Glomerular visceral epithelial cell (primary cell): ENCODE measurements around the gene TUBG1.
A peak's percentile ranks its signal among the peaks of the same experiment; 100 is the strongest.
"Not testable (repeated sequence)": the region's sequence is repeated elsewhere in the genome, so short reads cannot be mapped to it uniquely, and the experiment has no call there.

Source experiments
- DNase-seq: peaks from one replicate; pipeline ENCODE4 v3.0.0-alpha.2; 2016; ENCODE audit errors: extremely low spot score

Gene TUBG1

DNA sequence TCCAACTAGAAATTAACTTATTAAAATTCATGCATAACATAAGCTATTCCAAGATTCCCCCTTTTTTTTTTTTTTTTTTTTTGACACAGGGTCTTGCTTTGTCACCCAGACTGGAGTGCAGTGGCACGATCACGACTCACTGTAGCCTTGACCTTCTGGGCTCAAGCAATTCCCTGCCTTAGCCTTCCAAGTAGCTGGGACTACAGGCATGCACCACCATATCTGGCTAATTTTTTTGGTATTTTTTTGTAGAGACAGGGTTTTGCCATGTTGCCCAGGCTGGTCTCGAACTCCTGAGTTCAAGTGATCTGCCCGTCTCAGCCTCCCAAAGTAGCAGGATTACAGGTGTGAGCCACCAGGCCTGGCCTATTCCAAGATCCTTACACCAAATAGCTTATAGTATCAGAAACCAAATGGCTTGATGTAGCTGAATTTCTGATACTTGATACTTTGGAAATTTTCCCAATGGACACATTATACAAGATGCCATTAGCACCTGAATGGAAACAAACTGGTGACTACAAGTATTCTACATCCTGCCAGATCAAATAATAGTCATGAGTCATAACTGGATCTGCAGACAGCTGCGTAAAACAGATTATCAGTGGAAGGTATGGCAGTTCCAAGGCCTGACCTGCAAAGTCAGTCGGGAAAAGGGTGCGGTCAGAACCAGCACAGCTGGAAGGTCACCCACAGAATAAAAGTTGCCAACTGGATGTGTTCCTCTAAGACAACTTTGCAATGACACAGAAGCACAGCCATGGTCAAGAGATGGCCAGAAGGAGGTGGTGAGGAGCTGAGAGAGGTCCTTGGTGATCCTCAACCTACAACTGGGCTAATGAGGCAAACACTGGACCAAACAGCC, 14.5 kb downstream of the TUBG1 start:
- DNase-seq = peak; percentile 35

DNA sequence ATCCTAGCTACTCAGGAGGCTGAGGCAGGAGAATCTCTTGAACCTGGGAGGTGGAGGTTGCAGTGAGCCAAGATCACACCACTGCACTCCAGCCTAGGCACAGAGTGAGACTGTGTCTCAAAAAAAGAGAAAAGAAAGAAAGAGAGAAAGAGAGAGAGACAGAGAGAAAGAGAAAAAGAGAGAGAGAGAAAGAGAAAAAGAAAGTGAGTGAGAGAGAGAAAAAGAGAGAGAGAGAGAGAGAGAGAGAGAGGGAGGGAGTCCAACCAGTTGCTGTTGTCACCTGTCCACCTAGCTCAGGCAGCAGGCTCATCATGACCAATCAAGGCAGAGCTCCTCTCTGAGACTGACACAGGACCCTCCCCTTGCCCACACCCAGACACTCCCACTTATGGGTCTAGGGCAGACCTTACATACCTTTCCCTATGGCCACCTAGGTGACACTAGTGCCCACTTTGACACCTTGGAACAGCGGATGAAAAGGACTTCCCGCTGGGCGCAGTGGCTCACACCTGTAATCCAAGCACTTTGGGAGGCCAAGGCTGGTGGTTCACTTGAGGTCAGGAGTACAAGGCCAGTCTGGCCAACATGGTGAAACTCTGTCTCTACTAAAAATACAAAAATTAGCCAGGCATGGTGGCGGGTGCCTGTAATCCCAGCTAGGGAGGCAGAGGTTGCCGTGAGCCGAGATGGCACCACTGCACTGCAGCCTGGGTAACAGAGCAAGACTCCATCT, 17.7 kb downstream of the TUBG1 start:
- DNase-seq = not testable (repeated sequence)

DNA sequence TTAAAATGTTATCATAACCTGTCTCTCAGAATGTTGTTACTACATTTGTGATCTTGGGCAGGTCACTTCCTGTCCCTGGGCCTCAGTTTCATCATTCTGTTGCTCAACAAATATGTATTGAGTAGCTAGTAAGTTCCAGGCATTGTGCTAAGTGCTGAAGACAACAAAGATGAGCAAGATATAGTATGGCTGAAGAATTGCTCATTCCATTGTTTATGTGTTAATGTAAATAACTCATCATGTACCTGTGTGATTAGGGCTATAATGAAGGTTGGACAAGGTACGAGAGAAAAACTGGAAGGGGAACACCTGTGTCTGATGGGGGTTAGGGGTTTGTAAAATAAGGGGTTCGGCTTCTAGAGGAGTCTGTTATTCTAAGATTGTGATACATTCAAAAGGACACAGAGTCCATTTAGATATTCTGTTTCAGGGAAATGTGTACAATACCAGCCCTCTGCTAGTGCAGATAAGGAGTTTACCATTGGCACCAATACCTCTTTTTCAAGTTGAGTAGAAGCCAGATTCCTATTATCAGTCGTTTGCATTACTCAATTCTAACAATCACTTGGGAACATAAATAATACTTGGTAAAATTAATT, 20.0 kb downstream of the TUBG1 start:
- no peak for DNase-seq

DNA sequence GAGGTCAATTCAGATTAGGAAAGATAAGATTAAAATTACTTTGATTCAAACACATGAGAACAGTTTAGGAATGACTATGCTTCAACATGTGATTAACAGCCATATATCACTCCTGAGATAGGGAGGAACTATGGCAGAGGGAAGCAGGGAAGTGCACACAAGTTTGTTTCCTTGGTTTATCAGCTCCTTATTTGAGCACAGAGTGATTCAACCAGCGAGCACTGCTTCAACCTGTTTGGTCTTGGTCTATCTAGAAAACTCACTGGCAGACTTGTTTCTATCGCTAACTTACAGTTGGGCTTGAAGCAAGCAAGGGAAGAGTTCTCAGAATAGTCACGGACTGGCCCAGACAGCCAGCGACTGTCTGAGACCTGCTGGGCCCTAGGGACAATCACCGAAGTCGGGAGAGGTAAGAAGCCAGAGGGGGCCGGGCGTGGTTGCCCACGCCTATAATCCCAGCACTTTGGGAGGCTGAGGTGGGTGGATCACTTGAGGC, 23.5 kb downstream of the TUBG1 start:
- no peak for DNase-seq

DNA sequence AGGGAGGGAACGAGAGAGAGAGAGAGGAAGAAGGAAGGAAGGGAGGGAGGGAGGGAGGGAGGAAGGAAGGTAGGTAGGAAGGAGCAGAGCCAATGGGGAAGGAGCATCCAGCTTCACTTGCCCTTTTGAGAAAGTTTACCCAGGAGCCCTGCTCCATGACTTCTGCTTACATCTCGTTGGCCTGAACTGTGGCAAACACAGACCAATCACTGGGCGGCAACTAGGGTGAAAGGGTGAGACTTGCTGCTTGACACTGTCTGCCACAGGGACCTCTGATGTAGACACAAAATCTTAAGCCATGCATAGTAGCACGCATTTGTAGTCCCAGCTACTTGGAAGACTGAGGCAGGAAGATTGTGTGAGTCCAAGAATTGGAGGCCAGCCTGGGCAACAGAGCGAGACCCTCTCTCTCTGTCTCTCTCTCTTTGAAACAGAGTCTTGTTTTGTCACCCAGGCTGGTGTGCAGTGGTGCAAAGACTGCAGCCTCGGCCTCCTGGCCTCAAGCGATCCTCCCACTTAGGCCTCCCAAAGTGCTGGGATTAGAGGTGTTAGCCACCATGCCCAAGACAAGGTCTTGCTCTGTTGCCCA, 30.1 kb downstream of the TUBG1 start:
- no peak for DNase-seq

DNA sequence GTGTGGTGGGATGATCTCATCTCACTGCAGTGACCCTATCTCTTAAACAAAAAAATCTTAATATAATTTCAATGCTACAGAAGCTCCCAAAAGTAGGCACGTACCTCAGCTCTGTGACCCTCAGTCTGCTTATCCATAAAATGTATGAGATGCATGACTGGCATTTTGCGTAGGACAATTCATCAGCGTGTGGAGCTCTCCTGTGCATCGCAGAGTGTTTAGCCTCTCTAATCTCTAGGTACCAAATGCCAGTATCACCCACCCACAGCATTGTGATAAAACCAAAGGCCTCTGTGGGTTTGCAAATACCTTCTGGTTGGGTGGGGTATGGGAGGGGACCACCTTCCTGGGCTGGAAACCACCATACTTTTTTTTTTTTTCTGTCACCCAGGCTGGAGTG, 30.6 kb downstream of the TUBG1 start:
- DNase-seq = no peak

DNA sequence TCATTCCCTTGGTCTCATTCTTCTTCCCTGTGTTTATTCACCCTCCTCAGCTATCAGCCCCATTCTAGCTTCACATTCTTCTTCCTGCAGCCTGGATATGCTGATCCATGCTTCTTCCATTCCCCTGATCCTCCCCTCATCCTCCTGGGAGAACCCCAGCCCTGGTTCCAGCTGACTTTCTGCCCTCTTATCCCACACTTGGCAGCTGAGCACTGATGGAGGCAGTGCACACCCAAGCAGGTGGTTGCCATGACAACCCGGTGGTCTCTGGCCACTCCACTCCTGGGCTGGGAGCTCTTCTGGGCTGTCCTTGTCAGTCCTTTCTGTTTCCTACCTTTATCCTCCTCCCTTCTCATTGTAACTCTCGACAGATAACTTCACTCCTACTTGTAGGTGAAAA, 32.9 kb downstream of the TUBG1 start:
- no peak for DNase-seq

DNA sequence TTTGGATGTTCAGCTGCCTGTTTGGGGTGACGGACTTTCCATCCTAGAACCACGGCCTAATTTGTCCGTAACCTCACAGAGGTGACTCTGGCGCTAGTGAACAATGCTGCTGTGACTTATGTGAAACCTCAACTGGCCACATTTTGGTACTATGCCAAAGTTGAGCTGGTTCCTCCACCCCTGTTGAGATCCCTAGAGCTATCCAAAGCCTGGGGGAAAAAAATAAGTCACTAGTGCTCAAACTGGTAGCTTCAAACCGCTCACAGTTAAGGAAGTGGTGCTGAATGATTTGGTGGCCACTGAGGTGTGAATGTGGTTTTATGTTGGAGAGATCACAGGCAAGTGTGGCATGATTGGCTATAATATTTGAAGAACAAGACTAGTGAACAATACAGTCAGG, 38.3 kb downstream of the TUBG1 start:
- peak; percentile 61 for DNase-seq

DNA sequence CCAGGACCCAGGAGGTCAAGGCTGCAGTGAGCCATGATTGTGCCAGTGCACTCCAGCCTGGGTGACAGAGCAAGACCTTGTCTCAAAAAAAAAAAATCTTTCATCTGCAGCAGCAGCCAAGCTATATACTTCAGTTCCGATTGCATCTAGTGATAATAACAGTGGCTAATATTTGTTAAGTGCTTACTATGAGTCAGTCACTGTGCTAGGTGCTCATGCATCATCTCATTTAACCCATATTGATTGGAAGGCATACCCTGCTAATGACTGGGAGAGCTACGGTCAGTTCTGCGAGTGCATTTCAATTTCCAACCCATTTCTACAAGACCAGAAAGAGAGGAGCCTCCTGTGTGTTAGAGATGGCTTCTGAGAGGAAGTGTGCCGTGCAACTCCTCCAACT, 41.9 kb downstream of the TUBG1 start:
- no peak for DNase-seq

DNA sequence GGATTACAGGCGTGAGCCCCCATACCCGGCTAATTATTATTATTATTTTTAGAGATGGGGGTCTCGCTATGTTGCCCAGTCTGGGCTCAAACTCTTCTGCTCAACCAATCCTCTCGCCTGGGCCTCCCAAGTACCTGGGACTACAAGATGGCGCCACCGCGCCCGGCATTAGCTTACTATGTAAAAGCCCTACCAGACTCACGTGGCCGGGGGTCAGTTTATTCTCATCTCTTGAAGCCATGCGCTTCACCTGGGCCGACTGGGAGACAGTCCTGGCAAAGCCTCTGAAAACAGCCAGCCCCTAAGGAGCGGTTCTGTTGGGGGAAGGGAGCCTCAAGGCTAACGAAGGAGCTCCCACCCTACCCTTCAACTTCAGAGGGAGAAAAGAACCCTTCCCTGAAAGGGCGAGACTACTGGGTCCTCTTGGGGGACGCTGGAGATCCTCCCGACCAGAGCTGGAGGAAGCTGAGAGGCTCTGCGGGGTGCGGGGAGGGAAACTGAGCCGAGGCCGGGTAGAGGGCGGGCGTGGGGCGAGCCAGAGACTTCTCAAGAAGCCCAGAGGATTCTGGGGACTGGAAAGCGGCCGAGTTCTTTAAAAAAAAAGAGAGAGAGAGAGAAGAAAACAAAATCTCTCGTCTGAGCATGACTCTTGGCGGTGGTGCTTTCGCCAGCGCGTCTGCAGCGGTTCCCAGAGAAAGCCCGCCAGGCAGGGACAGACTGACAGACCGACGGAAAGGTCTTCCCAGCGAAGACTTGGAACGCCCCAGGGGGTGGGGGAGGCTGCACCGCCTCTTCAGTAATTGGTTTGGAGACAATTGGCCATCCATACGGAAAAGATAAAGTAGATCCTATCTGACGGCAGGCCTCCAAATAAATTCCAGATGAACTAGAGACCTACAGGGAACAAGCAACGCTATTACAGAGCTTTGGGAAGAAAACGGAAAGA, 44.0 kb downstream of the TUBG1 start:
- no peak for DNase-seq

DNA sequence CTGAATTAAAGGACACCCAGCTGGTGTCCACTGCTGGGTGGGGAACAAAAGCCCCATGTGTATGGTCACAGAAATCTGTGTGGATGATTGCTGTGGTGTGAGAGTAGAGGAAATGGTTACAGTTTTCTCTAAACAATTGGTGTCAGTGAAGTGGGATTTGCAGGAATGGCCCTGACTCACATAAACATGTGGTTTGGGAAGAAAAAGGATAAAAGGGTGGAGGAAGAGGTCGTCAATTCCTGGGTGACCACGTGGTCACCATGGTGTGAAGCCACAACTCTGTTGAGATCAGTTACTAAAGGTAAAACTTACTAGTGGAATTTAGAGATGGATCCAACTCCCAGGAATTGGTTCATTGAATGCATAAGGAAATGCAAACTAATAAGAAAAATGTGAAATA, 46.0 kb downstream of the TUBG1 start:
- peak; percentile 51 for DNase-seq

DNA sequence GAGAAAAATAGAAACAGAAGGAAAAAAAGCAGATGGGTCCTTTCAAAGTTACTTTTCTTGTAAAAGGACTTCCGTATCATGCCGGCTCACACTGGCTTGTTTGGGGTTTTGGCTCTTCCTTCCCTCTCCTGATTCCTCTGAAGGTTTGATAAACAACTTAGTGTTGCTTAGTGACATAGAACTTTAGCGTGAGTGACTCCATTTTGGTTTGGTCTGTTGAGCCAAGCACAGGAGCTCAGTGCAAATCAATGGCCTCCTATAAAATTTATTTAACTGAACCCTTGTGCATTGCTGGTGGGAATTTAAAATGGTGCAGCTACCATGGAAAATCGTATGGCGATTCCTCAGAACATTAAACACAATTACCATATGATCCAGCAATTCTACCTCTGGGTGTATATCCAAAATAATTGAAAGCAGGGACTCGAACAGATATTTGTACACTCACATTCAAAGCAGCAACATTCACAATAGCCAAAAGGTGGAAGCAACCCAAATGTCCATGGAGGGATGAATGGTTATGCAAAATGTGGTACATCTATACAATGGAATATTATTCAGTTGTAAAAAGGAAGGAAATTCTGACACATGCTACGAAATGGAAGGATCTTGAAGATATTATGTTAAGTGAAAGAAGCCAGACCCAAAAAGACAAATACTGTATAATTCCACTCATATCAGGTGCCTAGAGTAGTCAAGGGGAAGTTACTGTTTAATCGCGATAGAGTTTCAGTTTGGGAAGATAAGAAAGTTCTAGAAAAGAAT, 48.5 kb downstream of the TUBG1 start:
- no peak for DNase-seq

DNA sequence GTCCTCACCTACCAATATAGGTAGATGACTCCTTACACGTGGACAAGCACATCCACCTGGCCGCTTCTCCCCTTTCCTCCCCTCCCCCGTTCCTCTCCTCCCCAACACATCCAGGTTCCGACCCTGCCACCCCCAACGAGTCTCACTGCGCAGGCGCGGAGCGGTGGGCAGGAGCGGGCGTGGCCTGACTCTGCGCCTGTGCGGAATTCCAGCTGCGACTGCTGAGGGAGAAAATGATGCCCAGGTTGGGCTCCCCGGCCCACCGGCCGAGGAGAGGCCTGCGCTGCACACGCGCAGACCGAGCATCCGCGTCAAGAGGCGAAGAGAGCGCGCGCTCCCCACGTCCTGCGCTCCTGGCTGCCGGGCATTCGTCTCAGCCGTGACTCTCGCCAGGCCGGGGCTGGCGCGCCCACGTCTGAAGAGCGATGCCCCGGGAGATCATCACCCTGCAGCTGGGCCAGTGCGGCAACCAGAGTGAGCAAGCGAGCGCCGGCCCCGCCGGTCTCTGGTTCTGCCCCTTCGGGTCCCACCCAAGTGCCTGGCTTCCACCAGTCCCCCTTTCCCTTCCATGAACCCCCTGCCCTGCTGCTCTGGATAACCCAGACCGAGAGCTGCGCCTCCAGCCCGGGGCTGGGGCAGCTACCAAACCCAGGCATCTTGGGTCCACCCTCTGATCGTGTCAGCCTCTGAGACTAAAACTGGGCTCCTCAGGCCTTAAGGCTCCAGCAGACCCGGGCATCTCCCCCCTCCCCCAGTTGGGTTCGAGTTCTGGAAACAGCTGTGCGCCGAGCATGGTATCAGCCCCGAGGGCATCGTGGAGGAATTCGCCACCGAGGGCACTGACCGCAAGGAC, 49.8 kb downstream of the TUBG1 start, which contains the start of gene TUBG2:
TUBG2 (plus strand) TSS at position 206 of the 853 bp plus-strand sequence; CDS start at position 426, 220 bp downstream.
- DNase-seq = peak; percentile 95

DNA sequence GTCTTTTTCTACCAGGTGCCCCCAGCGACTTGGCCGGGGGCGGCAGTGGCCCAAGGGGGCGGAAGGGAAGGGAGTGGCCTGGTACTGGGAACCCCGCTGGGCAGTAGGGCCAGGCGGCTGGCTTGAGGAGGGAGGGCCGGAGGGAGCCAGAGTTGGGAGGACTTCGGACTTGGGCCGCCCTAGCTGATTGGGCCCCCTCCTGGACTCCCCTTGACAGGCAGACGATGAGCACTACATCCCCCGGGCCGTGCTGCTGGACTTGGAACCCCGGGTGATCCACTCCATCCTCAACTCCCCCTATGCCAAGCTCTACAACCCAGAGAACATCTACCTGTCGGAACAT, 50.4 kb downstream of the TUBG1 start:
- not testable (repeated sequence) for DNase-seq

DNA sequence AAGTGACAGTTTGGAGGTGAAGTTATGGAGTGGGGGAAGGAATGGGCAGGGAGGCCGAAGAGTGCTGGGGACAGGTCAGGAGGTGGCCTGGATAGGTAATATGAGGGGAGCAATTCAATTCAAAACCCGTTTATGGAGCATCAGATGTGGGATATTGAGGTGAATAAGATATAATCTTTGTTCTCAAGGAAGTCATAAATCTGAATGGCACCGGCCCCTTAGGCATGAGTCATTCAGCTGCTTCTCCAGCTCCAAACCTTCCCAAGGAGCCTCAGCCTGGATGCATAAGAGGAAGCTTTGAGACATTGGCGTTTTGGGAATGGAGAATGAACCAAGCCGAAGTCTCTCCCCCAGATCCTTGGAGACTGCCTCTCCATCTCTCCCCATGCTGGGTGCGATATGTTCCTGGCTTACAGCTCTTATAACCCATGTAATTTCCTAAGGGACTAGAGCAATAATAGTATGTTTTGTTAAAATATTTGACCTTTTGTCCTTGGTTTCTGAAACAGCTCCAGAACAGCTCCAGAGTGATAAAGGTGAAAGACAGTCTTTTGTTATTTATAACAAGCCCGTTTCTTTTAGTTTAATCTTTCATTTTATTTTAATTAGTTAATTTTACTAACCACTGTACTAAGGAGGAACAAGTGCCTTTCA, 51.3 kb downstream of the TUBG1 start:
- DNase-seq = peak; percentile 58
